GM18907 (cell line): ENCODE results near the gene LASP1NB.
A peak's percentile ranks its signal among the peaks of the same experiment; 100 is the strongest.
"Not testable (repeated sequence)": the region's sequence is repeated elsewhere in the genome, so short reads cannot be mapped to it uniquely, and the experiment has no call there.

Experiments
- ATAC-seq: cut with Tn5 transposase; IDR thresholded peaks from one replicate; pipeline ENCODE4 v1.9.1; 2021; ENCODE audit warnings: mild to moderate bottlenecking, moderate library complexity; ENCODE audit not compliant: unreplicated experiment

The LASP1NB gene

GRCh38 chr17:38896346-38896954, 29.0 kb upstream of the LASP1NB start:
- ATAC-seq: no peak

- no peak for ATAC-seq
These were observed 28.2 kb upstream of the LASP1NB start for GRCh38 chr17:38897176-38897575.

- ATAC-seq: no peak
These were observed 27.6 kb upstream of the LASP1NB start for GRCh38 chr17:38897671-38898290.

GRCh38 chr17:38898291-38898679, 27.1 kb upstream of the LASP1NB start:
- peak; percentile 24 for ATAC-seq

GRCh38 chr17:38898812-38899348, 26.5 kb upstream of the LASP1NB start:
- peak; percentile 76 for ATAC-seq

- ATAC-seq: peak; percentile 11
These were observed 26.0 kb upstream of the LASP1NB start for GRCh38 chr17:38899421-38899820.

GRCh38 chr17:38900978-38901656, 24.3 kb upstream of the LASP1NB start:
- ATAC-seq: no peak

- ATAC-seq: no peak
These were observed 22.0 kb upstream of the LASP1NB start for GRCh38 chr17:38903404-38903803.

GRCh38 chr17:38904892-38905291, 20.5 kb upstream of the LASP1NB start:
- no peak for ATAC-seq

GRCh38 chr17:38905375-38905774, 20.0 kb upstream of the LASP1NB start:
- no peak for ATAC-seq

GRCh38 chr17:38906460-38907228, 18.8 kb upstream of the LASP1NB start:
- no peak for ATAC-seq

- no peak for ATAC-seq
These were observed 17.3 kb upstream of the LASP1NB start for GRCh38 chr17:38907930-38908675.

GRCh38 chr17:38908676-38909181, 16.7 kb upstream of the LASP1NB start:
- ATAC-seq: no peak

GRCh38 chr17:38910325-38910724, 15.1 kb upstream of the LASP1NB start:
- no peak for ATAC-seq

- ATAC-seq: no peak
These were observed 14.2 kb upstream of the LASP1NB start for GRCh38 chr17:38911081-38911730.

GRCh38 chr17:38911731-38912081, 13.7 kb upstream of the LASP1NB start:
- not testable (repeated sequence) for ATAC-seq

GRCh38 chr17:38912221-38912813, 13.1 kb upstream of the LASP1NB start:
- ATAC-seq: no peak

GRCh38 chr17:38914741-38915638, 10.4 kb upstream of the LASP1NB start:
- ATAC-seq: no peak

GRCh38 chr17:38915639-38915995, 9.8 kb upstream of the LASP1NB start:
- no peak for ATAC-seq
